Measurements from ENCODE around the gene CMIP. TPM values are rescaled to one million over a fixed set of nuclear protein-coding genes. Genes with fewer than 3 reads are reported as not detected.

The CMIP gene
- total RNA-seq, 1 experiment from 2014 or later = 53.6 TPM

- POLR2A ChIA-PET = interaction anchor here (0.5 kb wide), 1 partner anchor 38 kb away, joined by 4 read pairs; no protein-coding TSS in a partner anchor
- no peak for TF ChIP-seq CTCF (IDR thresholded peaks at IDR 0.05; ENCODE audit: unreplicated experiment)
- CTCF ChIA-PET = interaction anchor here (0.7 to 1.2 kb wide), 3 partner anchors 75 to 143 kb away, joined by 3 read pairs; no protein-coding TSS in a partner anchor
- Mint-ChIP-seq H3K36me3 (ENCODE audit: insufficient read depth, unreplicated experiment) (no peaks in the 10 kb centered on the region), H3K9me3 (ENCODE audit: unreplicated experiment) (no peaks in the 10 kb centered on the region), H3K27me3 (ENCODE audit: insufficient read depth, unreplicated experiment) (no peaks in the 10 kb centered on the region), H3K4me3 (ENCODE audit: unreplicated experiment) (no peak overlapping the region), H3K27ac (ENCODE audit: low read depth, unreplicated experiment) (peak overlapping the region; percentile 31), H3K4me1 (ENCODE audit: insufficient read depth, unreplicated experiment) (peaks cover 12% of the 10 kb centered on the region)
- intact Hi-C loops (cut with micrococcal nuclease) = no loop called here
- BruUV-seq (replicated peaks) = no TSS peak
- no peak for DNase-seq (ENCODE audit: unreplicated experiment)
These were observed 102.8 kb downstream of the CMIP start for GRCh38 chr16:81547194-81547938.

- BruUV-seq (replicated peaks) = no TSS peak
- ChIA-PET CTCF (interaction anchor here (1.0 to 1.2 kb wide), 3 partner anchors 15 to 144 kb away, joined by 3 to 7 read pairs (median 3); no protein-coding TSS in a partner anchor), POLR2A (no interaction called here)
- DNase-seq (ENCODE audit: unreplicated experiment) = no peak
- TF ChIP-seq CTCF (IDR thresholded peaks at IDR 0.05; ENCODE audit: unreplicated experiment) = no peak
- H3K27me3 Mint-ChIP-seq (ENCODE audit: insufficient read depth, unreplicated experiment) = no peaks in the 10 kb centered on the region
- H3K36me3 Mint-ChIP-seq (ENCODE audit: insufficient read depth, unreplicated experiment) = no peaks in the 10 kb centered on the region
- H3K4me3 Mint-ChIP-seq (ENCODE audit: unreplicated experiment) = no peak overlapping the region
- peaks cover 16% of the 10 kb centered on the region for H3K4me1 Mint-ChIP-seq (ENCODE audit: insufficient read depth, unreplicated experiment)
- H3K27ac Mint-ChIP-seq (ENCODE audit: low read depth, unreplicated experiment) = no peak overlapping the region
- intact Hi-C loops (cut with micrococcal nuclease) = no loop called here
- no peaks in the 10 kb centered on the region for H3K9me3 Mint-ChIP-seq (ENCODE audit: unreplicated experiment)
These were observed 103.3 kb downstream of the CMIP start for GRCh38 chr16:81547939-81548216.

- Mint-ChIP-seq H3K4me3 (ENCODE audit: unreplicated experiment) (no peak overlapping the region), H3K27me3 (ENCODE audit: insufficient read depth, unreplicated experiment) (no peaks in the 10 kb centered on the region), H3K9me3 (ENCODE audit: unreplicated experiment) (no peaks in the 10 kb centered on the region), H3K36me3 (ENCODE audit: insufficient read depth, unreplicated experiment) (peaks cover 6% of the 10 kb centered on the region), H3K27ac (ENCODE audit: low read depth, unreplicated experiment) (no peak overlapping the region), H3K4me1 (ENCODE audit: insufficient read depth, unreplicated experiment) (peaks cover 16% of the 10 kb centered on the region)
- ChIA-PET POLR2A (interaction anchor here (1.4 kb wide), 1 partner anchor 21 kb away, joined by 5 read pairs; no protein-coding TSS in a partner anchor), CTCF (interaction anchor here (0.6 to 1.1 kb wide), 3 partner anchors 14 to 231 kb away, joined by 3 to 7 read pairs (median 3); no protein-coding TSS in a partner anchor)
- DNase-seq (ENCODE audit: unreplicated experiment) = no peak
- BruUV-seq (replicated peaks) = no TSS peak
- no peak for TF ChIP-seq CTCF (IDR thresholded peaks at IDR 0.05; ENCODE audit: unreplicated experiment)
- intact Hi-C loops (cut with micrococcal nuclease) = no loop called here
These were observed 103.9 kb downstream of the CMIP start for GRCh38 chr16:81548551-81548875.

GRCh38 chr16:81548876-81549546 is 104.4 kb downstream of the CMIP start:
- no peak for TF ChIP-seq CTCF (IDR thresholded peaks at IDR 0.05; ENCODE audit: unreplicated experiment)
- Mint-ChIP-seq H3K27ac (ENCODE audit: low read depth, unreplicated experiment) (no peak overlapping the region), H3K27me3 (ENCODE audit: insufficient read depth, unreplicated experiment) (no peaks in the 10 kb centered on the region), H3K9me3 (ENCODE audit: unreplicated experiment) (no peaks in the 10 kb centered on the region), H3K4me1 (ENCODE audit: insufficient read depth, unreplicated experiment) (peaks cover 16% of the 10 kb centered on the region), H3K36me3 (ENCODE audit: insufficient read depth, unreplicated experiment) (peaks cover 6% of the 10 kb centered on the region), H3K4me3 (ENCODE audit: unreplicated experiment) (no peak overlapping the region)
- CTCF ChIA-PET = interaction anchor here (0.6 to 1.1 kb wide), 3 partner anchors 14 to 232 kb away, joined by 3 to 7 read pairs (median 3); no protein-coding TSS in a partner anchor
- no peak for DNase-seq (ENCODE audit: unreplicated experiment)
- intact Hi-C loops (cut with micrococcal nuclease) = no loop called here
- BruUV-seq (replicated peaks) = no TSS peak
- POLR2A ChIA-PET = interaction anchor here (1.4 to 1.5 kb wide), 2 partner anchors 22 to 55 kb away, joined by 4 to 5 read pairs; no protein-coding TSS in a partner anchor
